K562 (cell line): ENCODE data around the gene TFEB. TPM values are rescaled to one million over a fixed set of nuclear protein-coding genes. Genes with fewer than 3 reads are reported as not detected.
A peak's percentile ranks its signal among the peaks of the same experiment; 100 is the strongest.

Experiments used
- ADNP ChIP-seq: fragments of 200-800 bp; sonication (Bioruptor generic); IDR thresholded peaks from 2 replicates; pipeline ENCODE4 v1.6.1; 2016; ENCODE audit warnings: missing genetic modification characterization, missing compliant biosample characterization
- CBX8 ChIP-seq: fragments of 200-600 bp; sonication (generic); IDR thresholded peaks from 2 replicates; pipeline ENCODE4 v1.6.1; 2012; ENCODE audit warnings: borderline replicate concordance, mixed run types, low read depth, mild to moderate bottlenecking, moderate library complexity, mixed read lengths, low read length, control low read depth, inconsistent platforms; ENCODE audit not compliant: poor library complexity, severe bottlenecking; ENCODE audit errors: extremely low read depth
- CHD4 ChIP-seq: fragments of 200-600 bp; sonication (generic); IDR thresholded peaks from 3 replicates; pipeline ENCODE4 v1.6.1; 2012; ENCODE audit warnings: low read depth, mild to moderate bottlenecking, mixed read lengths, low read length, inconsistent platforms; ENCODE audit not compliant: insufficient read depth, insufficient replicate concordance, poor library complexity, severe bottlenecking
- CTCF ChIP-seq, 3 experiments: IDR thresholded peaks in 2 of 3; conservative IDR thresholded peaks in 1 of 3; 2 replicates each; pipeline ENCODE4 v1.5.1; 2011 to 2012; ENCODE audit warnings: low read length in 3 of 3, mild to moderate bottlenecking in 3 of 3, control low read depth in 2 of 3, improper control_type of control experiment in 1 of 3, inconsistent platforms in 1 of 3, low read depth in 1 of 3, mixed read lengths in 1 of 3, moderate library complexity in 1 of 3; ENCODE audit not compliant: insufficient read depth in 2 of 3
- E2F3 ChIP-seq: fragments of 250-450 bp; sonication (Bioruptor Pico); IDR thresholded peaks from 2 replicates; pipeline ENCODE4 v1.4.0; 2020; ENCODE audit warnings: mild to moderate bottlenecking
- EGR1 ChIP-seq: fragments of 450-650 bp; conservative IDR thresholded peaks from 2 replicates; pipeline ENCODE4 v1.6.1; 2017; ENCODE audit warnings: mild to moderate bottlenecking
- ESRRA ChIP-seq: fragments of 450-650 bp; IDR thresholded peaks from 2 replicates; pipeline ENCODE4 v1.6.1; 2014; ENCODE audit warnings: low read depth, mild to moderate bottlenecking, moderate library complexity, borderline replicate concordance
- FOSL1 ChIP-seq: fragments of 200-800 bp; sonication (Bioruptor generic); conservative IDR thresholded peaks from 2 replicates; pipeline ENCODE4 v1.6.1; 2016; ENCODE audit warnings: missing genetic modification characterization, missing compliant biosample characterization
- HIVEP1 ChIP-seq: fragments of 250-450 bp; sonication (Bioruptor Pico); IDR thresholded peaks from 2 replicates; pipeline ENCODE4 v1.4.0; 2020; ENCODE audit warnings: mild to moderate bottlenecking
- KDM1A ChIP-seq, 2 experiments: fragments of 450-650 bp; IDR thresholded peaks; 2 replicates each; pipeline ENCODE4 v1.6.1; 2016; ENCODE audit warnings: mild to moderate bottlenecking in 2 of 2
- MYC ChIP-seq, 2 experiments: fragments of 250-450 bp in 1 of 2; sonication (Bioruptor Pico) in 1 of 2; IDR thresholded peaks; 2 replicates each; pipeline versions ENCODE4 v1.5.1 to v1.6.1; 2012 to 2021; ENCODE audit warnings: low read depth in 2 of 2, borderline replicate concordance in 1 of 2, improper control_type of control experiment in 1 of 2, low read length in 1 of 2, mild to moderate bottlenecking in 1 of 2, moderate library complexity in 1 of 2
- NCOA6 ChIP-seq: fragments of 450-650 bp; IDR thresholded peaks from 2 replicates; pipeline ENCODE4 v1.6.1; 2017; ENCODE audit warnings: mild to moderate bottlenecking
- PTRF ChIP-seq: fragments of 450-650 bp; IDR thresholded peaks from 2 replicates; pipeline ENCODE4 v1.6.1; 2016; ENCODE audit warnings: mild to moderate bottlenecking, missing genetic modification characterization, missing compliant biosample characterization
- RBM25 ChIP-seq: fragments of 200-400 bp; formaldehyde crosslinking; IDR thresholded peaks from 2 replicates; pipeline ENCODE4 v1.6.1; 2018; ENCODE audit warnings: low read length, low read depth, moderate library complexity; ENCODE audit not compliant: severe bottlenecking
- RCOR1 ChIP-seq, 2 experiments: IDR thresholded peaks; 2 replicates each; pipeline ENCODE4 v1.6.1; 2012; ENCODE audit warnings: low read depth in 2 of 2, low read length in 2 of 2, borderline replicate concordance in 1 of 2, improper control_type of control experiment in 1 of 2
- SREBF2 ChIP-seq: sonication (generic); formaldehyde crosslinking; IDR thresholded peaks from 2 replicates; pipeline ENCODE4 v1.4.0; 2020; ENCODE audit warnings: mild to moderate bottlenecking, missing genetic modification reagents
- STAT5A ChIP-seq: IDR thresholded peaks from 2 replicates; pipeline ENCODE4 v1.6.1; 2012; ENCODE audit warnings: low read length, inconsistent platforms, borderline replicate concordance
- TFAM ChIP-seq: fragments of 250-450 bp; sonication (Bioruptor Pico); conservative IDR thresholded peaks from 2 replicates; pipeline ENCODE4 v1.5.0; 2021; ENCODE audit warnings: mild to moderate bottlenecking, moderate library complexity
- TFAP4 ChIP-seq: sonication (generic); formaldehyde crosslinking; IDR thresholded peaks from 2 replicates; pipeline ENCODE4 v1.8.0; 2022; ENCODE audit warnings: missing genetic modification reagents, mild to moderate bottlenecking, moderate library complexity, borderline replicate concordance
- ZBTB17 ChIP-seq: fragments of 450-650 bp; formaldehyde crosslinking; IDR thresholded peaks from 2 replicates; pipeline ENCODE4 v1.4.0; 2020; ENCODE audit warnings: mild to moderate bottlenecking
- ZFP36 ChIP-seq: fragments of 150-350 bp; IDR thresholded peaks from 2 replicates; pipeline ENCODE4 v1.6.1; 2018; ENCODE audit warnings: low read length, low read depth; ENCODE audit not compliant: partially characterized antibody
- ZNF282 ChIP-seq: sonication (generic); formaldehyde crosslinking; IDR thresholded peaks from 2 replicates; pipeline ENCODE4 v1.8.1; 2023; ENCODE audit warnings: missing genetic modification reagents
- ZNF41 ChIP-seq: fragments of 250-450 bp; sonication (Bioruptor Pico); conservative IDR thresholded peaks from 2 replicates; pipeline ENCODE4 v1.4.0; 2020; ENCODE audit warnings: mild to moderate bottlenecking
- ZNF449 ChIP-seq: fragments of 250-450 bp; sonication (Bioruptor Pico); IDR thresholded peaks from 2 replicates; pipeline ENCODE4 v1.8.0; 2022; ENCODE audit warnings: moderate library complexity, mild to moderate bottlenecking, inconsistent platforms
- ZNF561 ChIP-seq: fragments of 450-650 bp; formaldehyde crosslinking; conservative IDR thresholded peaks from 2 replicates; pipeline ENCODE4 v1.4.0; 2020; ENCODE audit warnings: mild to moderate bottlenecking, moderate library complexity
- polyA plus RNA-seq, 8 experiments: library from polyadenylated mRNA; depleted of rRNA in 4 of 8; stranded (reverse) in 5 of 8; unstranded in 3 of 8; fragments of >200 nt; fragmentation: Nextera tagmentation in 2 of 8; fragmentation: Illumina TruSeq in 1 of 8; extraction: Ambion mirVana in 2 of 8; extraction: Trizol in 1 of 8; gene quantifications; 2 replicates each; pipeline versions ENCODE4 v1.2.1 to v1.2.3, GENCODE V29; 2011 to 2014; ENCODE audit warnings: inconsistent platforms in 1 of 8, missing spikeins in 1 of 8
- total RNA-seq, 7 experiments: library from RNA; depleted of rRNA in 6 of 7; stranded (reverse); fragments of >200 nt in 6 of 7; fragmentation: Illumina TruSeq in 2 of 7; extraction: Trizol in 2 of 7; gene quantifications; 2 replicates each; pipeline versions ENCODE4 v1.2.1 to v1.2.3, GENCODE V29; 2011 to 2021; ENCODE audit warnings: low replicate concordance in 1 of 7

TFEB gene
- total and polyA plus RNA-seq, 9 of the 15 experiments (the other 6 are each of a cell fraction or from before 2014, with no cell fraction given), result 0.04 to 4.7 (median 2.0) TPM

GRCh38 chr6:41675992-41676391, 59.4 kb downstream of the TFEB start (continued):
- peak in 1 of 2 experiments; percentile 75; a peak in 3 of 4 replicates for TF ChIP-seq KDM1A (IDR thresholded peaks at IDR 0.05)
- no peak for TF ChIP-seq ZNF41 (CRISPR knock-in tag)
- TF ChIP-seq RCOR1 (IDR thresholded peaks at IDR 0.05; ENCODE audit: borderline replicate concordance in 1 of 2, low read depth in 2 of 2, low read length in 2 of 2), result no peak
- TF ChIP-seq ESRRA, result peak; percentile 31; the same call in 1 of the 2 replicates
- TF ChIP-seq CHD4, result peak; percentile 52
- TF ChIP-seq SREBF2, result no peak
- no peak for TF ChIP-seq NCOA6
- TF ChIP-seq E2F3 (CRISPR knock-in tag), result no peak
- no peak for TF ChIP-seq ZNF561
- TF ChIP-seq TFAM (CRISPR knock-in tag), result no peak
- peak; percentile 94 for TF ChIP-seq ZFP36
- no peak for TF ChIP-seq PTRF (tag)
- no peak for TF ChIP-seq MYC (IDR thresholded peaks at IDR 0.05; ENCODE audit: low read depth, low read length)
- no peak for TF ChIP-seq MYC (CRISPR knock-in tag; IDR thresholded peaks at IDR 0.05; ENCODE audit: borderline replicate concordance, low read depth)
- TF ChIP-seq CTCF (IDR thresholded peaks at IDR 0.05 in 2 of 3, conservative IDR thresholded peaks at IDR 0.05 in 1 of 3; ENCODE audit: insufficient read depth in 2 of 3, low read depth in 1 of 3, low read length in 3 of 3), result no peak
- TF ChIP-seq STAT5A, result no peak
- TF ChIP-seq FOSL1 (tag), result no peak
- TF ChIP-seq EGR1, result no peak
- no peak for TF ChIP-seq ZNF282 (CRISPR knock-in tag)
- TF ChIP-seq ADNP (tag), result peak; percentile 65; the same call in 1 of the 2 replicates
- peak; percentile 98 for TF ChIP-seq RBM25
- TF ChIP-seq CBX8, result no peak
- TF ChIP-seq ZBTB17 (CRISPR knock-in tag), result no peak
- no peak for TF ChIP-seq HIVEP1 (CRISPR knock-in tag)
- no peak for TF ChIP-seq TFAP4 (CRISPR knock-in tag)
- TF ChIP-seq ZNF449 (CRISPR knock-in tag), result no peak
